GM13977 (cell line): ENCODE data around the gene MTF1.
"Not testable (repeated sequence)": the region's sequence is repeated elsewhere in the genome, so short reads cannot be mapped to it uniquely, and the experiment has no call there.

Source experiments
- DNase-seq: peaks from one replicate; pipeline ENCODE4 v3.0.0; 2012; ENCODE audit warnings: low spot score
- in situ Hi-C: fragments of 300-500 bp; cut with MboI; formaldehyde crosslinking; loops from one replicate; pipeline ENCODE4 v1.12.0; 2022; ENCODE audit warnings: low sequenced_read_pairs, low pct_unique_long_range_greater_than_20kb, mixed read lengths, inconsistent platforms; ENCODE audit not compliant: unreplicated experiment
- TF ChIP-seq, protein P1 (sequence below): IDR thresholded peaks from 2 replicates; pipeline ENCODE4 v1.5.1; 2012; ENCODE audit warnings: mild to moderate bottlenecking, control low read depth; ENCODE audit not compliant: insufficient read depth; ENCODE audit errors: extremely low read depth, missing control alignments

Gene MTF1

DNA sequence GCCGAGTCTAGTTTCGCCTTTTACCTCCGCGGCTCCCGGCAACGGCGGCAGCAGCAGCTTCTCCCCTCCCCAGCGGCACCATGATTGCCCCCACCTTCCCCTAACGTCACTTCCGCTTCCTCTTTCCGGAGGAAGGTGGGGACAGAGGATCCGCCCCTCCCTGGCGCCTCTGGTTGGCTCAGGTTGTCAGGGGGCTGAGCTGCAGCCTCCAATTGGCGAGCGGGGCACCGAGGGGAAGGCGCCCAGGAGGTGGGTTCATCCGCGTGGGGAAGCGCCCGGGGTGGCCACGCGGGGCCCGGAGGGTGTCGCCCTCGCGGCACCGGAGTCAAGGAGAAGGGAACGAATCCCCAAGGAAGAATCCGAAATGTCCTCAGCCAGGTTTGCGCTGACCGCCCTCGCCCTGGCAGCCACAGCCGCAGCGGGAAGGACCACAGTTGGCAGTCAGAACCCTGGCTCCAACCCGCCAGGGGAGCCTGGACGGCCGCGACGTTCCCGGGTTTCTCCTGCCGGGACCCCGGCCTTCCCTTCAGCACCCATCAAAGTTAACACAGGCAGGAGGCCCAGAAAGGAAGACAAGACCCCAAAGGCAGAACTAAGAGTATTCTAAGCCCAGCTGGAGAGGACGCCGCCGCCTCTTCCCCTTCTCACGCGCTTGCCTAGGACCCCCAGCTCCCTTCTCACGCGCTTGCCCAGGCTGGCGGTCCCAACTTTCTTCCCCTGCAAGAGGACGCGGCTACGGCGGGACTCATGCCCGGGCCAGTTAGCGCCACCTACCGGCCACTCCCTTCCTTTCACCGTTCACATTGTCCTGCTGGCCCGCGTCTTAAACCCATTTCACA, at the start of gene MTF1:
TSS of gene MTF1 (minus strand) at position 86 of the 839 bp plus-strand sequence. CDS start 1,934 bp downstream, outside the sequence.
- TF ChIP-seq, protein P1, sequence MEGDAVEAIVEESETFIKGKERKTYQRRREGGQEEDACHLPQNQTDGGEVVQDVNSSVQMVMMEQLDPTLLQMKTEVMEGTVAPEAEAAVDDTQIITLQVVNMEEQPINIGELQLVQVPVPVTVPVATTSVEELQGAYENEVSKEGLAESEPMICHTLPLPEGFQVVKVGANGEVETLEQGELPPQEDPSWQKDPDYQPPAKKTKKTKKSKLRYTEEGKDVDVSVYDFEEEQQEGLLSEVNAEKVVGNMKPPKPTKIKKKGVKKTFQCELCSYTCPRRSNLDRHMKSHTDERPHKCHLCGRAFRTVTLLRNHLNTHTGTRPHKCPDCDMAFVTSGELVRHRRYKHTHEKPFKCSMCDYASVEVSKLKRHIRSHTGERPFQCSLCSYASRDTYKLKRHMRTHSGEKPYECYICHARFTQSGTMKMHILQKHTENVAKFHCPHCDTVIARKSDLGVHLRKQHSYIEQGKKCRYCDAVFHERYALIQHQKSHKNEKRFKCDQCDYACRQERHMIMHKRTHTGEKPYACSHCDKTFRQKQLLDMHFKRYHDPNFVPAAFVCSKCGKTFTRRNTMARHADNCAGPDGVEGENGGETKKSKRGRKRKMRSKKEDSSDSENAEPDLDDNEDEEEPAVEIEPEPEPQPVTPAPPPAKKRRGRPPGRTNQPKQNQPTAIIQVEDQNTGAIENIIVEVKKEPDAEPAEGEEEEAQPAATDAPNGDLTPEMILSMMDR = peak; percentile 93
- DNase-seq = peak; percentile 99
- in situ Hi-C loops = loop anchor here (25.0 kb wide), 1 partner anchor 297 kb away; the partner anchor contains the start of genes DNALI1 and SNIP1

DNA sequence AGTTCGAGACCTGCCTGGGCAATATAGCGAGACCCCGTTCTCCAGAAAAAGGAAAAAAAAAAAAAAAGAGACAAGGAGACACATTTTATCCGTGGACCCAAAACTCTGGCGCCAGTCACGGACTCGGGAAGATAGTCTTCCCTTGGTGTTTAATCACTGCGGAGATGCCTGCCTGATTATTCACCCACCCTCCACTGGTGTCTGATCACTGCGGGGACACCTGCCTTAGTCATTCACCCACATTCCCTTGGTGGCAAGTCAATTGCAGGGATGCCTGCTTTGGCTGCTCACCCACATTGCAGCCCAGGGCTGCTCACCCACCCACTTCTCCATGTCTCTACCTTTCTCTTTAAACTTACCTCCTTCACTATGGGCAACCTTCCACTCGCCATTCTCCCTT, 49.1 kb upstream of the MTF1 start:
- in situ Hi-C loops, DNase-seq: not testable (repeated sequence)

DNA sequence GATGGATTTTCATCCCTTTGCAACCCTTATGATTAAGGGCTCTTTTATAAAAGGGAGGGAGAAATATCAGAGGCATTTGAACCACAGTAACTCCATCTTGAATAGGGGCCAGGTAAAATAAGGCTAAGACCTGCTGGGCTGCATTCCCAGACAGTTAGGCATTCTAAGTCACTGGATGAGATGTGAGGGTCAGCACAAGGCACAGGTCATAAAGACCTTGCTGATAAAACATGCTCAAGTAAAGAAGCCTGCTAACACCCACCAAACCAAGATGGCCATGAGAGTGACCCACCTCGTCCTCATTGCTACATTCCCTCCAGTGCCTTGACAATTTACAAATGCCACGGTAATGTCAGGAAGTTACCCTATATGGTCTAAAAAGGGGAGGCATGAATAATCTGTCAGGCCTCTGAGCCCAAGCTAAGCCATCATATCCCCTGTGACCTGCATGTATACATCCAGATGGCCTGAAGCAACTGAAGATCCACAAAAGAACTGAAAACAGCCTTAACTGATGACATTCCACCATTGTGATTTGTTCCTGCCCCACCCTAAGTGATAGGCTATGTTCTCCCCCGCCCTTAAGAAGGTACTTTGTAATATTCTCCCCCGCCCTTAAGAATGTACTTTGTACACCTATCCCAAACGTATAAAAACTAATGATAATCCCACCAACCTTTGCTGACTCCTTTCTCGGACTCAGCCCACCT, 48.2 kb upstream of the MTF1 start:
- DNase-seq, in situ Hi-C loops: not testable (repeated sequence)

DNA sequence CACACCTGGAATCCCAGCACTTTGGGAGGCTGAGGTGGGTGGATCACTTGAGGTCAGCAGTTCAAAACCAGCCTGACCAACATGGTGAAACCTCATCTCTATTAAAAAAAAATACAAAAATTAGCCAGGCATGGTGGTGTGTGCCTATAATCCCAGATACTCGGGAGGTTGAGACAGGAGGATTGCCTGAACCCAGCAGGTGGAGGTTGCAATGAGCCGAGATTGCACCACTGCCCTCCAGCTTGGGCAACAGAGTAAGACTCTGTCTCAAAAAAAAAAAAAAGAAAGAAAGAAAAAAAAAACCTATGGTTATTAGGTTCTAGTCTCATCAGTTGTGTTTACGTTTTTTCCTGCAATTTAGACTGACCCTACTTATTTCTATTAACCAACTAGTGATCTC, 47.2 kb upstream of the MTF1 start:
- in situ Hi-C loops = not testable (repeated sequence)

DNA sequence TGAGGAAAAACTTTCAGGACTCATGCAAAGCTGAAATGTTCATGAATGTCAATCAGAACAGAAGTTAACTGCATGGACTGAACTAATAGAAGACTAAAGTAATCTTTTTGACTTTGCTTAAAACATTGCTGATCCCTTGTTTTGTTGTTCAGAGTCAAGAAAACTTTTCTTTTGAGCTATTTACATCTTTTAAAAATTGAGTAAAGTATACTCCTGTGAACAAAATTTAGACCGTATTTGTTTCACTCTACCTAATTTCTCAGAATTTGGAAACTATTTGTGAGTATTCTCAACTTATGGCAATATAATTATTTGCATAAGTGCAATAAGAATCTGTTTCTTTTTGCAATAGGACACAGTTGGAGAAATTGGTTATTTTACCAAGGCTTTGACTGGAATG, 46.3 kb upstream of the MTF1 start:
- no peak for DNase-seq
- TF ChIP-seq, protein P1 = no peak
- in situ Hi-C loops = no loop called here

More for the DNA sequence above, 47.2 kb upstream of the MTF1 start:
- not testable (repeated sequence) for DNase-seq

DNA sequence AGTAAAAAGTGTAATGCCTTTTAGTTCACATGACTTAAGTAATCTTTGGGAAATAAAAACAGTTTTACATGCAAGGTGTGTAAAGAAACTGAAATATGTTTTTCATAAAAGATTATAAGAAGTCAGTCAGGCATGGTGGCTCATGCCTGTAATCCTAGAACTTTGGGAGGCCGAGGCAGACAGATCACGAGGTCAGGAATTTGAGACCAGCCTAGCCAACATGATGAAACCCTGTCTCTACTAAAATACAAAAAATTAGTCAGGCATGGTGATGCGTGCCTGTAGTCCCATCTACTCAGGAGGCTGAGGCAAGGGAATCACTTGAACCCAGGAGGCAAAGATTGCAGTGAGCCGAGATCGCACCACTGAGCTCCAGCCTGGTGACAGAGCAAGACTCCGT, 44.5 kb upstream of the MTF1 start:
- in situ Hi-C loops, DNase-seq: not testable (repeated sequence)

DNA sequence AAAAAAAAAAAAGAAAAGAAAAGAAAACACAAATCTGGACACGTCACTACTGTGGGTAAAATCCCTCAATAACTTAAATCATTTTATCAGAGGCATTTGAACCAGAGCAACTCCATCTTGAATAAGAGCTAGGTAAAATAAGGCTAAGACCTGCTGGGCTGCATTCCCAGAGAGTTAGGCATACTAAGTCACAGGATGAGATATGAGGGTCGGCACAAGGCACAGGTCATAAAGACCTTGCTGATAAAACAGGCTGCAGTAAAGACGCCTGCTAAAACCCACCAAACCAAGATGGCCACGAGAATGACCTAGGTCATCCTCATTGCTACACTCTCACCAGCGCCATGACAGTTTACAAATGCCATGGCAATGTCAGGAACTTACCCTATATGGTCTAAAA, 43.6 kb upstream of the MTF1 start:
- TF ChIP-seq, protein P1 = no peak
- in situ Hi-C loops = no loop called here
- no peak for DNase-seq

DNA sequence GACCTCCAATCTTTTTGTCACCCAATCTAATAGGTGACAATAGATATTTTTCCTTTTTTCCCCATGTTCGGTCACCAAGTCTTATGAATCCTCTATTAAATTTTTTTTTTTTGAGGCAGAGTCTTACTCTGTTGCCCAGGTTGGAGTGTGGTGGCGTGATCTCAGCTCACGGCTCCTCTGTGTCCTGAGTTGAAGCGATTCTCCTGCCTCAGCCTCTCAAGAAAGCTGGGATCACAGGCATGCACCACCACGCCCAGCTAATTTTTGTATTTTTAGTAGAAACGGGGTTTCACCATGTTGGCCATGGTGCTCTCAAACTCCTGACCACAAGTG, 42.5 kb upstream of the MTF1 start:
- in situ Hi-C loops = no loop called here
- TF ChIP-seq, protein P1 = no peak
- no peak for DNase-seq
